ENCODE results near the gene ANKRD49.
A peak's percentile ranks its signal among the peaks of the same experiment; 100 is the strongest.
"Not testable (repeated sequence)": the region's sequence is repeated elsewhere in the genome, so short reads cannot be mapped to it uniquely, and the experiment has no call there.

The ANKRD49 gene, protein sequence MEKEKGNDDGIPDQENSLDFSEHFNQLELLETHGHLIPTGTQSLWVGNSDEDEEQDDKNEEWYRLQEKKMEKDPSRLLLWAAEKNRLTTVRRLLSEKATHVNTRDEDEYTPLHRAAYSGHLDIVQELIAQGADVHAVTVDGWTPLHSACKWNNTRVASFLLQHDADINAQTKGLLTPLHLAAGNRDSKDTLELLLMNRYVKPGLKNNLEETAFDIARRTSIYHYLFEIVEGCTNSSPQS

DNA sequence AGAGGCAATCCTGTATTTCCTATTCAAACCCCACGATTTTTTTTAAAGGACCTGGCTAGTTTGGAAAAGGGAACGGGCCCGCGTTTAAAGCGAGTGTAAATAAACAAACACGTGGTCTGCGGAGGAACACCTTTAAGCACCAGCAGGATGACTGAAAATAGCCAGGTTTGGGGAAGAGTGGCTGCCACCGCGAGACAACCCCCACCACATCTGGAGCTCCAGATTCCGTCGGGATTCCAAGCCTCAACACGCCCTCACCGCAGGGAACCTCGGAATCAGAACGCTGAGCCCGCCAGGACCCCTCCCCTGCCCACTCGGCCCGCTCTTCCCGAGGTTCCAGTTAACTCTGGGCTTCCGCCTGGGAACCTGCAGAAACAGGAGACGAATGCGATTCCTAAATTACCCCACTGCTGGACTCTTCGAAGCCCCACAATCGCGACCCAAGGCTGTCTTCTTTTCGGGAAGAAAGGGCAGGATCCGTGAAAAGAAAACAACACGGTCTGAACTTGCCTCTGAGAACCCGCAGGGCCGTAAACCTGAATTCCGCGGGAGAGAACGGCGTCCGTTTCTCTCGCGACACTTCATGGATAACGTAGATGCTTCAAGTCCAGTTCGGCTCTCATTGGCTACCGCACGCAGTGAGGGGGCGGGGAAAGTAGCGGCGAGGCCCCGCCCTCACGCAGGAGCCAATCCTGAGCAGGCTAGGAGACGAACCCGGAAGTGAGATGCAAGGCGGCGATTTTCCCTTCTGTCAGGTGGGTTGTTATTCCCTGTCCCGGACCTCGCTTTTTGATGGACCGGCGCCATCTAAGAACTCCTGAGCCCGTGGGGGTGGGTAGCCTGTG, at the start of gene ANKRD49, which contains the start of gene MRE11:
Gene ANKRD49 (plus strand): TSS at position 704 of the 845 bp plus-strand sequence. CDS start 2,710 bp downstream, outside the sequence.
Gene MRE11 (minus strand): TSS at position 564 of the 845 bp plus-strand sequence. CDS start 1,043 bp downstream, outside the sequence.
- DNase-seq = peak; percentile 98

DNA sequence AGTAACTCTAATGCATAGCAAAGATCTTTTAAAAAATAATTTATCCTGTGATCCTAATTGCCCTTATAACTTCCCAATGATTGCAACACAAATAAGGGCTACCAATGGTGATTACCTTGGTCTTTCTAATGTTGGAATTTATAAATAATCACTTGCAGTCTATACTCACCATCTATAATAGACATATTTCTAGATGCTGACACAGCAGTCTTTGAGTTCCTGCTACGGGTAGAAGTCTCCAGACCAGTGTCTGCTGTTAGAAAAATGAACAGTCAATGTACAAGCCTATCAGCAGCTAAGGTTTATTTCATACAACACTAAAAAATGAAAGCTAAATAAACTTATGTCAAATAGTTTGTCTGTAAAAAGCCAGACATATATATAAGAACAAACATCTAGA, 48.1 kb upstream of the ANKRD49 start:
- no peak for DNase-seq

GRCh38 chr11:94447149-94447548, 46.6 kb upstream of the ANKRD49 start:
- no peak for DNase-seq

DNA sequence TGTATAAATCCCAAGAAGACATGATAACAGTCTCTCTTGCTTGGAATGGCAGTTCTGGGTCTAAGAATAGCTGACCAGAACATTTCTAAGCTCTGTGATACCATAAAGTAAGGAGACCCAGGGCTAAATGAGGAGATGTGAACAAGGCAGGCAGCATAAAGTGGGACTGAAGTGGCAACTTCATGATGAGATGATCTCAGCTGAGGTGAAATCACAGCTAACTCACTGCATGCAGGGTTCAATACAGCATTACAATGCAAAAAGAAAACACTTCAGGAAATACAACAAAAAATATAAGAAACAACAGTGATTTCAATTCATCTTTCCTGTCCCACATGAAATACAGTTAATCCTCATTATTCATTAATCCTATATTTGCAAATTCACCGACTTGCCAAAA, 44.8 kb upstream of the ANKRD49 start:
- no peak for DNase-seq

DNA sequence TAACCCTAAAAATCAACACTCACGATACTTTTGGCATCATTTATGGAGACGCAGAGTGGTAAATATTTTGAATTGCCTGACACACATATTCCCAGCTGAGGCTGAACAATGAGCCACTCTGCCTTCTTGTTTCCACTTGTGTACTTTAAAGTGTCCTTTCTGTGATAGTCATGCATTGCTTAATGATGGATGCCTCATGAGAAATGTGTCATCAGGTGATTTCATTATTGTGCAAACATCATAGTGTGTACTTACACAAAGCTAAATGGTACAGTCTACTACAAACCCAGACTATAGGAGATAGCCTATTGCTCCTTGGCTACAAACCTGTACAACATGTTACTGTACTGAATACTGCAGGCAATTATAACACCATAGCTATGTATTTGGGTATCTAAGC, 44.3 kb upstream of the ANKRD49 start:
- no peak for DNase-seq

DNA sequence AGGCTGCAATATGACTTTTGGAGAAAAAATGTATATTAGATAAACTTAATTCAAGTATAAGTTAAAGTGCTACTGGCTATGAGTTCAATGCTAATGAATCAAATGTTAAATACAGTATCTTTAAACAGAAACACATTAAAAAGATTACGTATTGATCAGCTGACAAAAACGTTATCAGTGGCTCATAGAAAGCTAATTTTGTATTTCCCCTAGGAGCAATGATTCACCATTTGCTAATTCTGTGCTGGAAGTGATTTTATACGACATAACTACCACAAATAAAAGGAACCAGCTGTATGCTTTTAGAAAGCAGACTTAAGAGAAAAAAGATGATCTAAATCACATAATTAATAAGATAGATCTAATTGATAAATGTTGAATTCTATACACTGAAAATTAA, 43.7 kb upstream of the ANKRD49 start:
- DNase-seq = no peak

- no peak for DNase-seq
Observed at GRCh38 chr11:94452988-94453387, 40.8 kb upstream of the ANKRD49 start.

- no peak for DNase-seq
Observed at GRCh38 chr11:94454301-94454700, 39.5 kb upstream of the ANKRD49 start.

- no peak for DNase-seq
Observed at GRCh38 chr11:94455861-94456260, 37.9 kb upstream of the ANKRD49 start.

- DNase-seq = no peak
Observed at GRCh38 chr11:94457118-94458029, 36.4 kb upstream of the ANKRD49 start.

DNA sequence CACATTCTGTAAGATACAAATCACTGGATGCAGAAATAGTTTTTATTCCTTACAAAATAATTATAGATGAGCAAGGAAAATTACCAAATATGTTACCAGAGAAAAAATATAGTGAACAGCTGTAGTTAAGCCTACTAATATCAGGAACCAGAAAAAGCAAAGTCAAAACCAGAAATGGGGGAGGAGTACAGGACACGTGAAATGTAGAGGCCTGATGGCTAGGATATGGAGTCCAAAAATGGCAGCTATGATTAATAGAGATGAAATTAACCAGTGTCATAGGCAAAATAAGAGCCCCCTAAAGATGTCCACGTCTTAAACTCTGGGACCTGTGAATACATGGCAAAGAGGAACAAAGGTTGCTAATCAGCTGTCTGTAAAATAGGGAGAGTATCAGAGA, 34.2 kb upstream of the ANKRD49 start:
- DNase-seq = no peak

DNA sequence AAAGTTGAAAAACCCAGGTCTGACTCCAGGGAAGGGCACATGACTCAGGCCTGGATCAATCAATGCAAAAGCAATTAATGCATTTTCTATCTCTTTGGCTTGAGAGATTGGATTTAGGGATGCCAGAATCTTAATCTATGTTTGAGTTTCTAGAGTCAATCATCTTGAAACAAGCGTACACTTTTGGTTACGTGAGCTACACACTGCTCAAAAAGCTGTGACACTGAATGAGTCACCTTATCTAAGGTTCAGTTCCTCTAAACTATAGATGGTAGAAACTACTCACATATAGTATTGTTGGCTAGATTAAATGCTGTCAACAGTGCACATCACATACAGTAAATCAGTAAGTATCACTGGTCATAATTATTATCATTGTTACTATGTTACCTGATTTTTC, 24.4 kb upstream of the ANKRD49 start:
- no peak for DNase-seq

DNA sequence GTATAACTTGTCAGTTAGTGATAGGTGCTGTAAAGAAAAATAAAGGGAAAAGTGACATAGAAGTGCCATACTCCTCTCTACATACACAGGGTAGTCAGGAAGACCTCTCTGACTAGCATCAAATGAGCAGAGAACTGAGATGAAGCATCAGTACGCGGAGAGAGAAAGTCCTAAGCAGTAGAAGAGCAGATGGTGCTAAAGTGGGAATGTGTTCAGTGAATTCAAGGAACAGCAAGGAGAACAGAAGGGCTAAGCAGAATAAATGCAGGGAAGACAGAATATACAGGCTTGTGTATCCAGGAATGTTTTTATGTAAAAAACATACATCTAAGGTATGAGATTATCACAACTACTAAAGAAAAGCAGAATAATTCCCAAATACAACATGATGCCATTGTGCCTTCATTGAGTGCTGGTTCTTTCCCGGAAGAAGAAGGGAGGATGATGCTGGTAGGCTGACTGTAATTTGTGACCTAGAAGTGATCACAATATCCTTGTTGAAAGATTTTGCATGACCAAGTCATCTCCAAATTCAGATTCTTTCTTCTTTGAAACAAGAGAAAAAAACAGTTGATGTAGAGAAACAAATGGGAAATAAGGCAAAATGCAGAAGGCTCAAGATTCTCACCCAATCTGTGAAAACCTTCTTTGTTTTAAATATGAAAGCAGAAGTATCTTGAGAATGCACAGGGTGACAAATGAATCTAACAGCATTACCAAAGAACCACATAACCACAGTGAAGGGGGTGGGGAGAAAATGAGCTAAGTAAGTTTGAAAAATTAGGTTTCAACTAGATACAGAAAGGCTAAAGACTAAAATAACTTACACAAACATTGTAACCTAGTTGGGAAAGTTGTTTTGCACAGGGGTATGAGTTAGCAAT, 20.6 kb upstream of the ANKRD49 start:
- no peak for DNase-seq

GRCh38 chr11:94477624-94478023, 16.2 kb upstream of the ANKRD49 start:
- no peak for DNase-seq

- DNase-seq = no peak
Observed at GRCh38 chr11:94481342-94481741, 12.4 kb upstream of the ANKRD49 start.

- DNase-seq = no peak
Observed at GRCh38 chr11:94486068-94486467, 7.7 kb upstream of the ANKRD49 start.

DNA sequence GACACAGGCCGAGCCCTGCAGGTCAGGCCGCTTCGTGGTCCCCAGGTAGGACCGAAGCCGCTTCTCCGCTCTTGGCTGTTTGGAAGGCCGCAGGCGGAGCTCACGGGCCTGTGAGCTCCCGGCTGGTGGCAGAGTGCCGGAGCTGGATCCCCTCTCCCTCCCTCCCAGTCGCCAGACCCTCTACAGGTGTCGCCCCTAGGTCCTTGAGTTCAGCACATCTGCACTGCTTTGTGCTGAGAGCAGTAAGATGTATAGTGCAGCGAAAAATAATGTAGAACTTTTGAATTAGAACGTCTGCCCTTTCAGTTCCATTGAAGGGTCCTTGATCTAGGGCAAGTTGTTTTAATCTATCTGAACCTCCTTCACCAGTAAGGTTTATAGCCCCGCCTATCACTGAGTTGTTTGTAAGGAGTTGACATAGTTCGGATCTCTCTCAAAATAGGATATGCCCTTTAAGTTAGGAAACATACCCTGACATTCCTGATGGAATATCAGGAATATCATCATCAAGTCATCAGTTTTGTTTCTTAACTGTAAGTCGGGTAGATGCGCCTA, 419 bp downstream of the ANKRD49 start:
- DNase-seq = no peak

DNA sequence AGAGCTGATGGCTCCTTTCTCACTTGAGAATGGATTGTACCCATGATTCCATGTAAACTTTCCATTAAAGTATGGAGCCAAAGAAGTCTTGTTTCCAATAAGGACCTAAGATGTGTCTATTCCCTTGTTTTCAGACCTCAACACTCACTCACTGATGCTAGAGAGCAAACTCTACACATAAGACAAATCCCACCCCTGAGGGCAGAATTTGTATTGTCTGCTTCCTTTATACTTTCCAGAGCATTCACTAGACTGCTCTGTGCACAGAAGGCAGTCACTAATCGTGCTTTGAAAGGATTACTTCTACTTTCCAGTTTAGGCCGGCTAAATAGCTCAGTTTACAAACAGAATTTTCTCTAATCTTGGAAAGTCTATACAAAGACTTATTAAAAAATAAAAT, 6.4 kb downstream of the ANKRD49 start:
- no peak for DNase-seq

GRCh38 chr11:94501522-94501921, 7.7 kb downstream of the ANKRD49 start:
- DNase-seq = no peak

DNA sequence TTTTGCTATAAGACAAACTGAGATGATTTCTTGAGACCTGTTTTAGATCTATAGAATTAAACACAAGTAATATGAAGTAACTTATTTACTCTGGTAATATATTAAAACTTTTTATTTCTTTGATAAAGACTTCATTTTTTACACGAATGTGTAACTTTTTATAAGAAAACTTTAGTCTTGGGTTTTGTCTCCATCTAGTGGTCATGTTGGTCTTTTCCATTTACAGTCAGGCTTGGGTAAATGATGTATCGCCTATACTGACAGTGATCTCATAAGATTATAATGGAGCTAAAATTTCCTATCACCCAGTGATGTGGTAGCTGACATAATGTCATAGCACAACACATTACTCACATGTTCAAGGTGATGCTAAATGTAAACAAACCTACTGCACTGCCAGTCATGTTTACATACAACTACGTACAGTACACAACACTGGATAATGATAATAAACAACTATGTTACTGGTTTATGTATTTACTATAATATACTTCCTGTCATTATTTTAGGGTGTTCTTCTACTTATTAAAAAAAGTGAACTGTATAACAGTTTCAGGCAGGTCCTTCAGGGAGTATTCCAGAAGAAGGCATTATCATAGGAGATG, 11.0 kb downstream of the ANKRD49 start:
- DNase-seq = no peak

GRCh38 chr11:94506513-94506912, 12.7 kb downstream of the ANKRD49 start:
- not testable (repeated sequence) for DNase-seq
